Activated CD8-positive, alpha-beta memory T cell treated with anti-CD3 and anti-CD28 coated beads, Interleukin-2, amount 50 U/mL, for 48 hours (primary cell): ENCODE data around the gene RASSF10.

ENCODE experiments used
- DNase-seq: peaks from one replicate; pipeline ENCODE4 v3.0.0-alpha.2; 2020

RASSF10 gene

GRCh38 chr11:12995188-12995587 lies 13.9 kb upstream of the RASSF10 start:
- DNase-seq = no peak

- no peak for DNase-seq
These were observed 13.3 kb upstream of the RASSF10 start for GRCh38 chr11:12995823-12996222.

GRCh38 chr11:12997168-12997567 lies 11.9 kb upstream of the RASSF10 start:
- DNase-seq = no peak

- DNase-seq = no peak
These were observed 10.8 kb upstream of the RASSF10 start for GRCh38 chr11:12998336-12998735.

GRCh38 chr11:12999597-12999996 lies 9.5 kb upstream of the RASSF10 start:
- no peak for DNase-seq

- no peak for DNase-seq
These were observed 9.0 kb upstream of the RASSF10 start for GRCh38 chr11:13000116-13000515.

- DNase-seq = no peak
These were observed 8.4 kb upstream of the RASSF10 start for GRCh38 chr11:13000721-13001120.

GRCh38 chr11:13003736-13004493 lies 5.2 kb upstream of the RASSF10 start:
- DNase-seq = no peak

- no peak for DNase-seq
These were observed 1.7 kb upstream of the RASSF10 start for GRCh38 chr11:13007182-13008060.

- no peak for DNase-seq
These were observed 1.1 kb upstream of the RASSF10 start for GRCh38 chr11:13008061-13008435.

GRCh38 chr11:13009476-13009920 lies 382 bp downstream of the RASSF10 start:
- DNase-seq = no peak

- no peak for DNase-seq
These were observed 1.0 kb downstream of the RASSF10 start for GRCh38 chr11:13009921-13010748.

GRCh38 chr11:13010749-13011465 lies 1.8 kb downstream of the RASSF10 start:
- no peak for DNase-seq

GRCh38 chr11:13011466-13012055 lies 2.4 kb downstream of the RASSF10 start:
- DNase-seq = no peak

GRCh38 chr11:13012056-13012661 lies 3.0 kb downstream of the RASSF10 start:
- DNase-seq = no peak

GRCh38 chr11:13013054-13013488 lies 4.0 kb downstream of the RASSF10 start:
- DNase-seq = no peak

GRCh38 chr11:13015753-13016152 lies 6.6 kb downstream of the RASSF10 start:
- no peak for DNase-seq

GRCh38 chr11:13016415-13016814 lies 7.3 kb downstream of the RASSF10 start:
- DNase-seq = no peak

- no peak for DNase-seq
These were observed 10.2 kb downstream of the RASSF10 start for GRCh38 chr11:13019313-13019712.

GRCh38 chr11:13023423-13023822 lies 14.3 kb downstream of the RASSF10 start:
- DNase-seq = no peak

- no peak for DNase-seq
These were observed 17.6 kb downstream of the RASSF10 start for GRCh38 chr11:13026722-13027121.

GRCh38 chr11:13028322-13028721 lies 19.2 kb downstream of the RASSF10 start:
- DNase-seq = no peak
